Keratinocyte (primary cell): ENCODE results near the gene RDH5. TPM values are rescaled to one million over a fixed set of nuclear protein-coding genes. Genes with fewer than 3 reads are reported as not detected.
A peak's percentile ranks its signal among the peaks of the same experiment; 100 is the strongest.

ENCODE experiments used
- DNase-seq: peaks from one replicate; pipeline ENCODE4 v3.0.0-alpha.2; 2011; ENCODE audit warnings: low read depth, missing footprints, low spot score
- FAIRE-seq: peaks from 2 replicates; lab custom pipeline; 2011; peaks lifted over from hg19 to GRCh38; lab: Jason Lieb, UNC
- H2AFZ ChIP-seq: 2 replicates; pipeline ENCODE4 v1.6.0; 2012; ENCODE audit warnings: low read length, control low read depth, inconsistent platforms; ENCODE audit not compliant: control insufficient read depth
- H3K27ac ChIP-seq: 2 replicates; pipeline ENCODE4 v1.5.1; 2011; ENCODE audit warnings: low read length; ENCODE audit not compliant: control insufficient read depth, insufficient read depth
- H3K27me3 ChIP-seq: 3 replicates; pipeline ENCODE4 v1.6.0; 2011; ENCODE audit warnings: low read length; ENCODE audit not compliant: control insufficient read depth, insufficient read depth; ENCODE audit errors: extremely low read depth
- H3K36me3 ChIP-seq, 2 experiments: 2 replicates in 1 of 2; 3 replicates in 1 of 2; pipeline ENCODE4 v1.5.1; 2011; ENCODE audit warnings: low read length in 2 of 2, mild to moderate bottlenecking in 1 of 2; ENCODE audit not compliant: control insufficient read depth in 2 of 2, insufficient read depth in 2 of 2; ENCODE audit errors: extremely low read depth in 1 of 2
- H3K4me1 ChIP-seq: 3 replicates; pipeline ENCODE4 v1.5.1; 2011; ENCODE audit warnings: low read length; ENCODE audit not compliant: control insufficient read depth, insufficient read depth; ENCODE audit errors: extremely low read depth
- H3K4me2 ChIP-seq: 3 replicates; pipeline ENCODE4 v1.6.0; 2011; ENCODE audit warnings: low read depth, low read length; ENCODE audit not compliant: control insufficient read depth, insufficient read depth; ENCODE audit errors: extremely low read depth
- H3K4me3 ChIP-seq, 3 experiments: fragments of 200-600 bp in 1 of 3; sonication (generic) in 1 of 3; 2 replicates in 2 of 3; 3 replicates in 1 of 3; pipeline ENCODE4 v1.5.1; 2011 to 2016; ENCODE audit warnings: low read length in 3 of 3, mild to moderate bottlenecking in 3 of 3, control low read depth in 2 of 3, inconsistent platforms in 1 of 3, low read depth in 1 of 3, mixed read lengths in 1 of 3, mixed run types in 1 of 3, moderate library complexity in 1 of 3; ENCODE audit not compliant: control insufficient read depth in 2 of 3, insufficient read depth in 2 of 3; ENCODE audit errors: extremely low read depth in 1 of 3
- H3K79me2 ChIP-seq: 2 replicates; pipeline ENCODE4 v1.6.0; 2012; ENCODE audit warnings: low read length; ENCODE audit not compliant: control insufficient read depth, insufficient read depth
- H3K9ac ChIP-seq: 3 replicates; pipeline ENCODE4 v1.6.0; 2011; ENCODE audit warnings: low read length; ENCODE audit not compliant: control insufficient read depth, insufficient read depth; ENCODE audit errors: extremely low read depth
- H3K9me1 ChIP-seq: 3 replicates; pipeline ENCODE4 v1.6.0; 2011; ENCODE audit warnings: low read length; ENCODE audit not compliant: control insufficient read depth, insufficient read depth; ENCODE audit errors: extremely low read depth
- H3K9me3 ChIP-seq: 2 replicates; pipeline ENCODE4 v1.5.1; 2012; ENCODE audit warnings: low read depth, low read length; ENCODE audit not compliant: control insufficient read depth
- H4K20me1 ChIP-seq: 3 replicates; pipeline ENCODE4 v1.6.0; 2011; ENCODE audit warnings: low read length; ENCODE audit not compliant: control insufficient read depth, insufficient read depth; ENCODE audit errors: extremely low read depth
- EZH2 ChIP-seq: IDR thresholded peaks from one replicate; pipeline ENCODE4 v1.6.1; 2012; ENCODE audit warnings: inconsistent platforms, mild to moderate bottlenecking, low read length, moderate library complexity
- dilution Hi-C: fragments of 300-500 bp; cut with MboI; formaldehyde crosslinking; loops from one replicate; pipeline ENCODE4 v1.7.0; 2020; ENCODE audit warnings: low sequenced_read_pairs; ENCODE audit not compliant: extremely low pct_ligation_motif_present
- polyA plus RNA-seq, 5 experiments: library from polyadenylated mRNA; depleted of rRNA in 3 of 5; stranded (reverse) in 3 of 5; stranded (forward) in 1 of 5; unstranded in 1 of 5; fragments of >200 nt; gene quantifications; 1 replicate in 1 of 5; 2 replicates in 3 of 5; 3 replicates in 1 of 5; pipeline versions ENCODE4 v1.2.1 to v1.2.3, GENCODE V29; 2011 to 2012; ENCODE audit warnings: missing spikeins in 2 of 5, low read depth in 1 of 5, low replicate concordance in 1 of 5
- TF ChIP-seq, protein P1 (sequence below), 3 experiments: IDR thresholded peaks in 1 of 3; conservative IDR thresholded peaks in 1 of 3; optimal IDR thresholded peaks in 1 of 3; 2 replicates in 2 of 3; 3 replicates in 1 of 3; pipeline versions ENCODE3 to v1.5.1; 2011; ENCODE audit warnings: low read length in 3 of 3, mild to moderate bottlenecking in 3 of 3, moderate library complexity in 2 of 3, control low read depth in 1 of 3, inconsistent platforms in 1 of 3; ENCODE audit not compliant: insufficient read depth in 2 of 3; ENCODE audit errors: extremely low read depth in 1 of 3

The RDH5 gene
- polyA plus RNA-seq, 1 donor (not counting 4 experiments of a cell fraction or from before 2014, with no cell fraction given): 1.2 TPM

DNA sequence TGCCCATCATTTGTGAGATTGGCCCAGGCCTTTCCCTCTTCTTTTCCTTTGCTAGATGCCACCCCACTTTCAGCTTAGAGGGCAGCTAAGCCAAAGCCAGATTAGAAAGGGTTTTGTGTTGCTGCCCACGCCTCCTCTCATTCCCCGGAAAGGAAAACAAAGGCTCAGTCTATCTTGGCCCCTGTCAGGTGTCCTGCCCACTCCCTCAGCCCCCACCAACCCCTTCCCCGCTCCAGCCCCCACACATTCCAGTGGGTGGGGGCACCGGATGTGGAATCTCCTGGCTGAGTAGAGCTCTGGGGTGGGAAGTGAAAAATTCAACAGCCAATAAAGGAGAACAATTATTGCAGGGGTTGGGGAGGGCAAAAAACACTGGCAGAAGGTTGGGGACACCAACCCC is 2.2 kb upstream of the RDH5 start:
- Histone ChIP-seq H3K4me1 (peaks cover 41% of the 10 kb centered on the region), H3K4me2 (peak overlapping the region; percentile 71), H2AFZ (no peak overlapping the region), H3K27ac (no peak overlapping the region), H3K36me3 (no peaks in the 10 kb centered on the region), H3K27me3 (no peaks in the 10 kb centered on the region), H3K9me1 (no peaks in the 10 kb centered on the region), H3K79me2 (no peaks in the 10 kb centered on the region), H3K9ac (no peak overlapping the region), H3K9me3 (no peaks in the 10 kb centered on the region), H3K4me3 (no peak overlapping the region), H4K20me1 (no peaks in the 10 kb centered on the region)
- dilution Hi-C loops: no loop called here
- TF ChIP-seq, protein P1, sequence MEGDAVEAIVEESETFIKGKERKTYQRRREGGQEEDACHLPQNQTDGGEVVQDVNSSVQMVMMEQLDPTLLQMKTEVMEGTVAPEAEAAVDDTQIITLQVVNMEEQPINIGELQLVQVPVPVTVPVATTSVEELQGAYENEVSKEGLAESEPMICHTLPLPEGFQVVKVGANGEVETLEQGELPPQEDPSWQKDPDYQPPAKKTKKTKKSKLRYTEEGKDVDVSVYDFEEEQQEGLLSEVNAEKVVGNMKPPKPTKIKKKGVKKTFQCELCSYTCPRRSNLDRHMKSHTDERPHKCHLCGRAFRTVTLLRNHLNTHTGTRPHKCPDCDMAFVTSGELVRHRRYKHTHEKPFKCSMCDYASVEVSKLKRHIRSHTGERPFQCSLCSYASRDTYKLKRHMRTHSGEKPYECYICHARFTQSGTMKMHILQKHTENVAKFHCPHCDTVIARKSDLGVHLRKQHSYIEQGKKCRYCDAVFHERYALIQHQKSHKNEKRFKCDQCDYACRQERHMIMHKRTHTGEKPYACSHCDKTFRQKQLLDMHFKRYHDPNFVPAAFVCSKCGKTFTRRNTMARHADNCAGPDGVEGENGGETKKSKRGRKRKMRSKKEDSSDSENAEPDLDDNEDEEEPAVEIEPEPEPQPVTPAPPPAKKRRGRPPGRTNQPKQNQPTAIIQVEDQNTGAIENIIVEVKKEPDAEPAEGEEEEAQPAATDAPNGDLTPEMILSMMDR (optimal IDR thresholded peaks at IDR 0.05 in 1 of 3, IDR thresholded peaks at IDR 0.05 in 1 of 3, conservative IDR thresholded peaks at IDR 0.05 in 1 of 3; ENCODE audit: extremely low read depth in 1 of 3, insufficient read depth in 2 of 3, low read length in 3 of 3): no peak
- no peak for TF ChIP-seq EZH2
- DNase-seq: no peak
- no peak for FAIRE-seq

DNA sequence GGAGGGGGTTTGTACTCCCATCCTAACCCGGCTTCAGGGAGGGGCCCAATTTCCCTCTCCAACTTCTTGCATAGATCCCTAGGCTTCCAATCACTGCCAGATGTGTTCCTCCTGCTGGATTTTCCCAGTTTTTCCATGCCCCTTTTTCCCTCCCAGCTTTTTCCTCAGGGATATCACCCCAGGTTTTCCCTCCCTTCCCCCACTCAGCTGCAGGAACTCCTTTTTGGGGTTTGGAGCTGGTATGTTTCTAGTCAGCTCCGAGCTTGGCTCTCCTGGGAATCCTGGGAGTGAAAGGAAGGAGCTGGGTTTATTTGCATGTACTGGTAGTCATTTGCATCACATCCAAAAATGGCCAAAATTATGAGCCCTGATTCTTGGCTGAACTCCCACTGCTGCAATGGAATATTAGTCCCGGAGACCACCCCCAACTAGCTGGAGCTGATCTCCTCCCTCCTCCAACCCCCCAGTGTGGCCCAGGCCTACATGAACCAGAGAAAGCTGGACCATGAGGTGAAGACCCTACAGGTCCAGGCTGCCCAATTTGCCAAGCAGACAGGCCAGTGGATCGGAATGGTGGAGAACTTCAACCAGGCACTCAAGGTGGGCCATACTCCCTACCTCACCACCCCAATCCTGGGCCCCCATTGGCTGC is 1.4 kb upstream of the RDH5 start:
- no peaks in the 10 kb centered on the region for H3K9me3 ChIP-seq
- no peaks in the 10 kb centered on the region for H4K20me1 ChIP-seq
- H3K9ac ChIP-seq: no peak overlapping the region
- H3K36me3 ChIP-seq: peaks cover 0 to 3% of the 10 kb centered on the region in 2 experiments
- H3K27me3 ChIP-seq: no peaks in the 10 kb centered on the region
- no peak overlapping the region for H2AFZ ChIP-seq
- H3K4me2 ChIP-seq: no peak overlapping the region
- peaks cover 38% of the 10 kb centered on the region for H3K4me1 ChIP-seq
- DNase-seq (no peak), FAIRE-seq (no peak)
- H3K79me2 ChIP-seq: no peaks in the 10 kb centered on the region
- no peak overlapping the region for H3K4me3 ChIP-seq
- dilution Hi-C loops: no loop called here
- no peaks in the 10 kb centered on the region for H3K9me1 ChIP-seq
- no peak overlapping the region for H3K27ac ChIP-seq
- no peak for TF ChIP-seq EZH2
- TF ChIP-seq, protein P1 (optimal IDR thresholded peaks at IDR 0.05 in 1 of 3, IDR thresholded peaks at IDR 0.05 in 1 of 3, conservative IDR thresholded peaks at IDR 0.05 in 1 of 3; ENCODE audit: extremely low read depth in 1 of 3, insufficient read depth in 2 of 3, low read length in 3 of 3): no peak
